Central memory CD8-positive, alpha-beta T cell (primary cell): ENCODE measurements around the gene COL18A1.
"Not testable (repeated sequence)": the region's sequence is repeated elsewhere in the genome, so short reads cannot be mapped to it uniquely, and the experiment has no call there.

Experiments used
- ATAC-seq: fragments of 150-1000 bp; cut with Tn5 transposase; replicated peaks from 2 replicates; pipeline ENCODE4 v1.10.0; 2022; ENCODE audit warnings: mild to moderate bottlenecking, moderate FRiP score, moderate number of reproducible peaks; ENCODE audit not compliant: poor library complexity, severe bottlenecking; ENCODE audit errors: extremely low read depth
- DNase-seq, 2 donors: peaks; one replicate each; pipeline ENCODE4 v3.0.0; 2021; ENCODE audit warnings: low spot score in 2 of 2
- H3K27ac Mint-ChIP-seq: one replicate; pipeline ENCODE4 v1.8.0; 2022; ENCODE audit warnings: low read depth, mild to moderate bottlenecking, moderate library complexity, mixed read lengths
- H3K27me3 Mint-ChIP-seq: one replicate; pipeline ENCODE4 v1.8.0; 2022; ENCODE audit warnings: mixed read lengths
- H3K36me3 Mint-ChIP-seq: one replicate; pipeline ENCODE4 v1.8.0; 2022; ENCODE audit warnings: mild to moderate bottlenecking, moderate library complexity, mixed read lengths; ENCODE audit not compliant: insufficient read depth
- H3K4me1 Mint-ChIP-seq: one replicate; pipeline ENCODE4 v1.8.0; 2022; ENCODE audit warnings: mixed read lengths
- H3K4me3 Mint-ChIP-seq: one replicate; pipeline ENCODE4 v1.8.0; 2022; ENCODE audit warnings: mild to moderate bottlenecking, moderate library complexity, mixed read lengths
- H3K9me3 Mint-ChIP-seq: one replicate; pipeline ENCODE4 v1.8.0; 2022; ENCODE audit warnings: mixed read lengths

COL18A1 gene

DNA sequence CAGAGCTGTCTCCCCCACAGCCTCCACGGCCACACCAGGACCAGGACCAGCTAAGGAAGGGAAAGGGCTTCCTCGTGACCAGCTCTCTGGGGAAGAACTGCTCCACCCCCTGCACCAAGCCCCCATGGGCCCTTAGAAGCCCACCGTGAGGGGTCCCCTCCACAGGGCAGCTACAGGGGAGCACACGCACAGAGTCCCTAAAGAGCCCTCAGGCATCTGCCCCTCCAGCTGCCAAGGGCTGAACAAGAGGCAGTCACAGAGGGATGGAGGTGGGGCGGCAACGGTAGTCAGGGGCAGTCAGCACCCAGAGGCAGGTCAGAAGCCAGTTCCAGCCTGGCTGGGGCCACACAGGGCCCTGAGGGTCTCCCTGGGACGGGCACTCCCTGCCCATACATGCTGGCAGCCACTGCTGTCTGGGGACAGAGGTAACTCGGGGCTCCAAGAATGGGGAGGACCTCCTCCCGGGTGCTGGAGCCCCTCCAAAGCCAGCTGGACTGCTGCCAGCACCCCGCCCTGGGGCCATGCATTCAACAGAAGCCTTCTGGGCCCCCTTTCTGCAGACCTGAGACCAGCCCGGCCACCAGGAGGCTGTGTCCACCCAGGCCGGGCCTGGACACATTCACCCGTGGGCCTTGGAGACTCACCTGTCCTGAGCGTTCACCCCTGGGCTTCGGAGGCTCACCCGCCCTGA lies 118.6 kb downstream of the COL18A1 start:
- Mint-ChIP-seq H3K9me3 (peaks cover 17% of the 10 kb centered on the region), H3K36me3 (peaks cover 4% of the 10 kb centered on the region), H3K4me3 (no peak overlapping the region), H3K4me1 (no peaks in the 10 kb centered on the region), H3K27me3 (no peaks in the 10 kb centered on the region), H3K27ac (no peak overlapping the region)
- DNase-seq (no peak), ATAC-seq (no peak)

DNA sequence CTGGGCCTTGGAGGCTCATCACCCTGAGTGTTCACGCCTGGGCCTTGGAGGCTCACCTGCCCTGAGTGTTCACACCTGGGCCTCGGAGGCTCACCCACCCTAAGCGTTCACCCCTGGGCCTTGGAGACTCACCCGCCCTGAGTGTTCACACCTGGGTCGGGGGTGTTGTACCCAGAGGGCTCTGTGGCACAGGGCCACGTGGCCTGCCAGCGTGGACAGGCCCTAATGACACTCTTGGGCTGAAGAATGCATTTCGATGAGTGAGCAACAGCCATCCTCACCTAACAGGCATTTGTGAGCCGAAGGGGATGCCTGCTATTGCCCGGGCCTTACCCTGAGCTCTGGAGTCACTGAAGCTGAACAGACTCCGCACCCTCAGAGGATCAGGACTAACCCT lies 119.8 kb downstream of the COL18A1 start:
- ATAC-seq (no peak), DNase-seq (no peak)
- Mint-ChIP-seq H3K27ac (no peak overlapping the region), H3K4me3 (no peak overlapping the region), H3K36me3 (peaks cover 3% of the 10 kb centered on the region), H3K9me3 (peaks cover 6% of the 10 kb centered on the region), H3K27me3 (no peaks in the 10 kb centered on the region), H3K4me1 (no peaks in the 10 kb centered on the region)

DNA sequence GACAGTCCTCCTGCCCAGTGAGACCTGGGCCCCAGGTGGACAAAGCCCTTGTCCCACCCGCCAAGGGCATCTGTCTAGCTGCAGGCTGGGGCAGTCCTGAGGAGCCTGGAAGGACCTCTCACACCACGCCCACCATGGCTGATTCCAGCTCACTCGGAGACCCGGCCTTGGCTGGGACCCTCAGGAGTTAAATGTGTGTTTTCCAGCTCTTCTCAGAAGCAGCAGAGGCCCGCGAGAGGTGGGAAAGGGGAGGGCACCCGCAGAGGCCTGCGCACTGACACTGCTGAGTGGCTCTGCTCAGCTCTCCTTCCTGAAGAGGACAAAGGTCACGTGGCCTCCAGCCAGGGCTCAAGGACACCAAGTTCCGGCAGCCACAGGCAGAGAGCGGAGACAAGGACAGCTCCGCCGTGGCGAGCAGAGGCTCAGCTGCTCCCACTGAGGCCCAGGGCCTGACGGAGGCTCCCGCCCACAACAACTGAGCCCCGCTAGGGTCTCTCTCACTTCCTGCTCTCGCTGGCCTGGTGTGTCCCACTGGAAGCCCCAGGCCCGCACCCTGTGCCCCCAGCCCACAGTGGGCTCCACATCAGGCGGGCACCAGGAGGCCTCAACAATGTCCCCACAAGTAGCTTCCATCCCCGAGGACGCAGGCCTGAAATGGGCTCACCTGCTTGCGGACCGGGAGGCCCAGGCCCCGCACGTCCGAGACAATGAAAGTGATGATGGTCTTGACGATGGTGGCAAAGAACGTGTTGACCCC lies 120.4 kb downstream of the COL18A1 start:
- H3K4me1 Mint-ChIP-seq = no peaks in the 10 kb centered on the region
- H3K36me3 Mint-ChIP-seq = peaks cover 3% of the 10 kb centered on the region
- H3K27ac Mint-ChIP-seq = no peak overlapping the region
- H3K9me3 Mint-ChIP-seq = peaks cover under 1% of the 10 kb centered on the region
- no peak for ATAC-seq
- DNase-seq = no peak
- no peaks in the 10 kb centered on the region for H3K27me3 Mint-ChIP-seq
- no peak overlapping the region for H3K4me3 Mint-ChIP-seq

- H3K27me3 Mint-ChIP-seq = no peaks in the 10 kb centered on the region
- no peaks in the 10 kb centered on the region for H3K4me1 Mint-ChIP-seq
- ATAC-seq (no peak), DNase-seq (no peak)
- no peak overlapping the region for H3K27ac Mint-ChIP-seq
- H3K4me3 Mint-ChIP-seq = no peak overlapping the region
- no peaks in the 10 kb centered on the region for H3K9me3 Mint-ChIP-seq
- peaks cover 3% of the 10 kb centered on the region for H3K36me3 Mint-ChIP-seq
These were observed 120.9 kb downstream of the COL18A1 start for GRCh38 chr21:45525910-45526306.

DNA sequence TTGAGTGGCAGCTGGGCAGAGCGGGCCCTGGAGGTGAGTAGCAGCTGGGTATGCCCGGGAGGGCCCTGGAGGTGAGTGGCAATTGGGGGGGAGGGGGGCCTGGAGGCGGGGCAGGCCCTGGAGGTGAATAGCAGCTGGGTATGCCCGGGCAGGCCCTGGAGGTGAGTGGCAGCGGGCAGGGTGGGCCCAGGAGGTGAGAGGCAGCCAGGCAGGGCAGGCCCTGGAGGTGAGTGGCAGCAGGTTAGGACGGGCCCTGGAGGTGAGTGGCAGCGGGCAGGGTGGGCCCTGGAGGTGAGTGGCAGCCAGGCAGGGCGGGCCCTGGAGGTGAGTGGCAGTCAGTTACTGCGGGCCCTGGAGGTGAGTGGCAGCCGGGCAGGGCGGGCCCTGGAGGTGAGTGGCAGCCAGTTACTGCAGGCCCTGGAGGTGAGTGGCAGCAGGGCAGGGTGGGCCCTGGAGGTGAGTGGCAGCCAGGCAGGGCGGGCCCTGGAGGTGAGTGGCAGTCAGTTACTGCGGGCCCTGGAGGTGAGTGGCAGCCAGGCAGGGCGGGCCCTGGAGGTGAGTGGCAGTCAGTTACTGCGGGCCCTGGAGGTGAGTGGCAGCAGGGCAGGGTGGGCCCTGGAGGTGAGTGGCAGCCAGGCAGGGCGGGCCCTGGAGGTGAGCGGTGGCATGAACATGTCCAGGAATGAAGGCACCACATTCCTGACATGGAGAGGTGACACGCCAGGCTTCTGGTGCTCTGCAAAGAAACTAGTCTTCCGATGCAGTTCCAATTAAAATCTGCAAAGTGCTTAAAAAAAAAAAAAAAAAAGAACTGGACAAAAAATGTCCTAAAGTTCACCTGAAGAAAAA lies 122.4 kb downstream of the COL18A1 start:
- not testable (repeated sequence) for ATAC-seq, DNase-seq, H3K27me3 Mint-ChIP-seq, H3K27ac Mint-ChIP-seq, H3K36me3 Mint-ChIP-seq, H3K4me1 Mint-ChIP-seq, H3K4me3 Mint-ChIP-seq, H3K9me3 Mint-ChIP-seq

DNA sequence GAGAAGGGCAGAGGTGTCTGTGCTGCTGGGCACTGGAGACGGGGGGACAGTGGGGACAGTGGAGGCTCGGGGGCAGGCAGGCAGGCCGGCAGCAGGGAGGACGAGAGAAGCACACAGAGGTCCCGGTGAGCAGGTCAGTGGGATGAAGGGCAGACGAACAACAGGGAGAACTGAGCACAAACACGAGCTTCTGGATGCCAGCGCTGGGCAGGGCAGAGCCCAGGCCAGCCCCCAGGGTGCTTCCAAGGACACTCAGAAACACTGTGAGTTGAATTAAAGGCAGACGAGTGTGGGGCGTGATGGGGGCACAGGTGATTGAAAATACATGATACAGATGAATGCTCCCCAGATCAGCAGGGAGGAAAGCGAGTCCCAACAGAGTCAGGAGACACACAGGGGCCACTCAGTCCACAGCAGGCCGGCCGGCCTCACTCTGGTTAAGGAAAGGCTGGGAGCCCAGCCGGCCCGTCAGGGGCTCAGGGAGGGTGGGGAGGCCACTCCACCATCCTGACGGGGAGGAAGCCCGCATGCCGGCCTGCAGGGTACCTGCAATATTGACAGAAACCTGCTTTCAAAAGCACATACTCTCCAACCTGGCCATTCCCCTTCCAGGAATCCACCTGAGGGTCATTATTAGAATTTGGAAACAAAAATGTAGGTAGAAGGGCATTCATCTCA lies 123.2 kb downstream of the COL18A1 start:
- DNase-seq (no peak), ATAC-seq (no peak)
- H3K27me3 Mint-ChIP-seq = no peaks in the 10 kb centered on the region
- H3K9me3 Mint-ChIP-seq = no peaks in the 10 kb centered on the region
- H3K4me3 Mint-ChIP-seq = no peak overlapping the region
- peaks cover 8% of the 10 kb centered on the region for H3K4me1 Mint-ChIP-seq
- peaks cover 3% of the 10 kb centered on the region for H3K36me3 Mint-ChIP-seq
- H3K27ac Mint-ChIP-seq = no peak overlapping the region

DNA sequence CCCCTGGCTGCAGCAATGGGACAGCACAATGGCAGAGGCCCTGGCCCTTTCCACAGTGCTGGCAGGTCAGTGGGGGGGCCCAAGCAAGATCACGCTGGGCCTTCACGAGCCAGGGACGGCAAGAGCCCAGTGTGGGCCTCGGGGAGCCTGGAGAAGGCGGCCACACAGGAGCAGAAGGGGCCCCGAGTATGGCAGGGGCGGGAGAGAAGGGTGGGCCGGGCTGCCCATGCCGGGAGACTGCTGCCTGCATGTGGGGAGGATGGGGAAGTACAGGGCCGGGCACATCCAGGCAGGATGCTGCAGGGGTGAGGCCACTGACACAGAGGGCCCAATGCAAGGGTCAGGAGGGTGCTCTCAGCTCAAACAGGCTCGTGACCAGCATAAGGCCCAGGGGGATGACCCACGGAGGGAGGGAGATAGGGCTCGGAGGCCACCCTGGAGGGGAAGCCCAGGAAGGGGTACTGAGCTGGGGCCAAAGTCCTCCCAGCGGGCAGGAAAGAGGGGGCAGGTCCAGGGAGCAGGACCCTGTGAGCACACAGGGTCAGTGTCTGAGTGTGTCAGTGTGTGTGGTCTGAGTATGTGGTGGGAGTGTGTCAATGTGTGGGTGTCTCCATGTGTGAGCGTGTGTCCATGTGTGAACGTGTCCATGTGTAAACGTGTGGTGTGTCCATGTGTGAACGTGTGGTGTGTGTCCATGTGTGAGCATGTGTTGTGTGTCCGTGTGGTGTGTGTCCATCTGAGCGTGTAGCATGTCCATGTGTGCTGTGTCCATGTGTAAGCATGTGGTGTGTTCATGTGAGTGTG lies 124.2 kb downstream of the COL18A1 start:
- H3K27ac Mint-ChIP-seq = no peak overlapping the region
- no peak for ATAC-seq
- peaks cover 3% of the 10 kb centered on the region for H3K36me3 Mint-ChIP-seq
- H3K9me3 Mint-ChIP-seq = no peaks in the 10 kb centered on the region
- DNase-seq = no peak
- peaks cover 10% of the 10 kb centered on the region for H3K4me1 Mint-ChIP-seq
- H3K4me3 Mint-ChIP-seq = no peak overlapping the region
- no peaks in the 10 kb centered on the region for H3K27me3 Mint-ChIP-seq

GRCh38 chr21:45529785-45530422 lies 124.9 kb downstream of the COL18A1 start:
- H3K4me3 Mint-ChIP-seq = no peak overlapping the region
- no peaks in the 10 kb centered on the region for H3K9me3 Mint-ChIP-seq
- H3K4me1 Mint-ChIP-seq = peaks cover 10% of the 10 kb centered on the region
- no peak for ATAC-seq
- H3K27ac Mint-ChIP-seq = no peak overlapping the region
- peaks cover 3% of the 10 kb centered on the region for H3K36me3 Mint-ChIP-seq
- H3K27me3 Mint-ChIP-seq = no peaks in the 10 kb centered on the region
- no peak for DNase-seq

- Mint-ChIP-seq H3K36me3 (peaks cover 3% of the 10 kb centered on the region), H3K9me3 (no peaks in the 10 kb centered on the region), H3K4me3 (no peak overlapping the region), H3K4me1 (peaks cover 10% of the 10 kb centered on the region), H3K27ac (no peak overlapping the region), H3K27me3 (no peaks in the 10 kb centered on the region)
- DNase-seq (no peak), ATAC-seq (no peak)
These were observed 125.6 kb downstream of the COL18A1 start for GRCh38 chr21:45530423-45531113.

DNA sequence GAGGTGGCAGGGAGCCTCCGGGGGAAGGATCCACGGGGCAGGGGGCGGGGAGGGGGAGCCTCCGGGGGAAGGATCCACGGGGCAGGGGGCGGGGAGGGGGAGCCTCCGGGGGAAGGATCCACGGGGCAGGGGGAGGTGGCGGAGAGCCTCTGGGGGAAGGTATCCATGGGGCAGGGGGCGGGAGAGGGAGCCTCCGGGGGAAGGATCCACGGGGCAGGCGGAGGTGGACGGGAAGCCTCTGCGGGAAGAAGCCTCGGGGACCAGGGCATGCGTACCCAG lies 126.1 kb downstream of the COL18A1 start:
- H3K27me3 Mint-ChIP-seq, H3K4me3 Mint-ChIP-seq, H3K36me3 Mint-ChIP-seq, H3K9me3 Mint-ChIP-seq, H3K27ac Mint-ChIP-seq, ATAC-seq, DNase-seq, H3K4me1 Mint-ChIP-seq: not testable (repeated sequence)
